Measurements from ENCODE around the gene ACKR1.

ACKR1 gene

GRCh38 chr1:159187647-159188374, 16.9 kb upstream of the ACKR1 start:
- DNase-seq (ENCODE audit: low spot score): no peak

GRCh38 chr1:159188375-159188788, 16.3 kb upstream of the ACKR1 start:
- no peak for DNase-seq (ENCODE audit: low spot score)

- DNase-seq (ENCODE audit: low spot score): no peak
Measured at GRCh38 chr1:159190441-159190840, 14.2 kb upstream of the ACKR1 start.

- DNase-seq (ENCODE audit: low spot score): no peak
Measured at GRCh38 chr1:159196543-159196942, 8.1 kb upstream of the ACKR1 start.

- DNase-seq (ENCODE audit: low spot score): no peak
Measured at GRCh38 chr1:159197561-159198557, 6.8 kb upstream of the ACKR1 start.

GRCh38 chr1:159199901-159200300, 4.8 kb upstream of the ACKR1 start:
- DNase-seq (ENCODE audit: low spot score): no peak

- DNase-seq (ENCODE audit: low spot score): no peak
Measured at GRCh38 chr1:159200769-159201168, 3.9 kb upstream of the ACKR1 start.

- DNase-seq (ENCODE audit: low spot score): no peak
Measured at GRCh38 chr1:159201642-159202041, 3.0 kb upstream of the ACKR1 start.

- no peak for DNase-seq (ENCODE audit: low spot score)
Measured at GRCh38 chr1:159203610-159204009, 1.1 kb upstream of the ACKR1 start.

- DNase-seq (ENCODE audit: low spot score): no peak
Measured at GRCh38 chr1:159205225-159205624, 550 bp downstream of the ACKR1 start.

- no peak for DNase-seq (ENCODE audit: low spot score)
Measured at GRCh38 chr1:159206110-159206509, 1.4 kb downstream of the ACKR1 start.

GRCh38 chr1:159207080-159207479, 2.4 kb downstream of the ACKR1 start:
- no peak for DNase-seq (ENCODE audit: low spot score)

- DNase-seq (ENCODE audit: low spot score): no peak
Measured at GRCh38 chr1:159207774-159208173, 3.1 kb downstream of the ACKR1 start.

- no peak for DNase-seq (ENCODE audit: low spot score)
Measured at GRCh38 chr1:159208175-159208825, 3.6 kb downstream of the ACKR1 start.

- DNase-seq (ENCODE audit: low spot score): no peak
Measured at GRCh38 chr1:159209061-159209460, 4.4 kb downstream of the ACKR1 start.

GRCh38 chr1:159211331-159212136, 6.9 kb downstream of the ACKR1 start:
- no peak for DNase-seq (ENCODE audit: low spot score)

- no peak for DNase-seq (ENCODE audit: low spot score)
Measured at GRCh38 chr1:159212596-159212995, 7.9 kb downstream of the ACKR1 start.

- DNase-seq (ENCODE audit: low spot score): no peak
Measured at GRCh38 chr1:159214149-159214760, 9.6 kb downstream of the ACKR1 start.

- DNase-seq (ENCODE audit: low spot score): no peak
Measured at GRCh38 chr1:159218649-159219636, 14.3 kb downstream of the ACKR1 start.
